SIG-M5 treated with dmso at 0.1 percent for 504 hours (cell line): Measurements from ENCODE around the gene PPP1R27.

ENCODE experiments used
- DNase-seq: peaks from one replicate; lab custom pipeline; 2025; ENCODE audit not compliant: unreplicated experiment; lab: John Stamatoyannopoulos, UW

The PPP1R27 gene, protein sequence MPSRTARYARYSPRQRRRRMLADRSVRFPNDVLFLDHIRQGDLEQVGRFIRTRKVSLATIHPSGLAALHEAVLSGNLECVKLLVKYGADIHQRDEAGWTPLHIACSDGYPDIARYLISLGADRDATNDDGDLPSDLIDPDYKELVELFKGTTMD

DNA sequence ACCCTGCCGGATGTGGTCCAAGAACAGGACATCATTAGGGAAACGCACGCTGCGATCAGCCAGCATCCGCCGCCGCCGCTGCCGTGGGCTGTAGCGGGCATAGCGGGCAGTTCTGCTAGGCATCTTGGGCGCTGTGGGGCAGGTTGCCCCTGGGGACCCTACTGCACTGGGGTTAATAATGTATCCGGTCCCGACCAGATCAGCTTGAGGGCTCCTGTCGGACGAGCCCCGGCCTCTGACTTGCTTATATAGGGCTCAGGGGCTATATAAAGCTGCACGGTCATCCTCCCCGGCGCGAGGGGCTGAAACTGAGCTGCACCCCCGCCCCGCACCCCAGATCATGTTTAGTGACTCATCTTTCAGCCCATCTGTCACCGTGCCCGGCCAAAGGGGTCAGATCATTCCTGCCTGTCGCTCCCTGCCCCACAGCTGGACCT lies at the start of gene PPP1R27:
PPP1R27 (minus strand) TSS at position 220 of the 437 bp plus-strand sequence; CDS start at position 123, 97 bp downstream.
- peak; percentile 84 for DNase-seq

DNA sequence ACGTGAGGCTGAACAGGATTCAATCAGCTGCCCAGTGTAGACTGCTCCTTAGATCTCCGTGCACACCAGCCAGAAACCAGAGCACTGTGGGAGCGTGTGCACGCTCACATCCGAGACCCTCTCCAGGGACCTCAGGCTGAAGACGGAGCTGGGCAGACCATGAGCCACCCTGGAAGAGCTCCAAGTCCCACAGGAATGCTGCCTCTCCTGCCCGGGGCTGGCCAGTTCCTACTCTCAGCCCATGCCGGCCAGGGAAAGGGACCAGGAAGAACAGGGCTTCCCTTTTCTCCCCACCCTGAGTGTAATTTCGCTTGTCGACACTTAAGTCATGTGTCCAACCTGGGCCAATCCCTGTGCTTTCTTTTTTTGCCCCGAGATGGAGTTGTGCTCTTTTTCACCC lies 49.7 kb upstream of the PPP1R27 start:
- DNase-seq = no peak

DNA sequence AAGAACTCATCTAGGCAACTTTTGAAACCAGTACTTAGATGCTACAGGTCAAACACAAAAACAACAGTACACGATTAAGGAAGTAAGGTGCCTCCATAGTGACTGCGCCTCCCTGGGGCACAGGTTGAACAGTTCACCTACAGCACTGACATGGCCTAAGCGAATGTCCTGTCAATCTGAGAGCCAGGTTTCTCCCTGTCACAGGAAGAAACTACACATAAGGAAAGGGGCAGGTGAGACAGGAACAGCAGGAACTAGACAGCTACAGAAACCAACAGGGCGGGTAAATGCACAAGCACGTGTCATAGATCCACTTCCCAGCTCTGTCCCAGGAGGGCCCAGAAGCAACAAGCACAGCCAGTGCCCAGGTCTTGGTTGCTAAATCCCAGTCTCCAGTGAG lies 44.3 kb upstream of the PPP1R27 start:
- DNase-seq = no peak

DNA sequence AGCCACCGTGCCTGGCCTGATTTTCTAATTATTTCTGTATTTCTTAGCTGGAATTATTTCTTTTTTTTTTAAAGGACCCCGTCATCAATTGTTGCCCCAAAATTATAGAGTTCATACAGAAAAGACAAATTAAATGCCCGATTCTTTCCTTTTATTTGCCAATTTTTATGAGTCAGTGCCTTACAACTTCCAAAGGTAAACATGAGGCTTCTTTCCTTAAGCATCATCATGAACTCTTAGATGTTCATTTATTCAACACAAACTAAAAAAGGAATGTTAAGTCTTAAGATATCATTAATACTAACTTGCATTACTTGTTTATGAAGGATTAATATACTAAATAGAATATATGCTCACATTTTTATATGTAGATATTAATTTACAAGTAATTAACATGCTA lies 43.4 kb upstream of the PPP1R27 start:
- no peak for DNase-seq

DNA sequence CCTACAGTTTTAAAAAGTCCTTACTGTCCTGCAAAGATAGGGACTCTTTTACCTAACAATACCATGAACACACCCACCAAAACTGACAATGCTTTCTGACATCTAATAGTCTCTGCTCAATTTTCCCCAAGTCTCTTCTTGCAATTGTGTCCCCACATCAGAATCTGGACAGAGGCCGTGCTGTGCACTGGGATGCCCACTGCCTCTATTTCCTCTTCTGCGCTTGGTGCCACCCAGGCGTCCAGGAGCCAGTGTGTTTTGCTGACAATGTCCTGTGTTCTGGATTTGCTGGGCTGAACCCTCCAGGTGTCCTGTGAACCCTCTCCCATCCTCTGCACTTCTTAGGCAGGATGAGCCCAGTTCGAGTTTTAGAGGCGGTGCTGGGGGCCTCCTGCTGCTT lies 42.7 kb upstream of the PPP1R27 start:
- DNase-seq = no peak

DNA sequence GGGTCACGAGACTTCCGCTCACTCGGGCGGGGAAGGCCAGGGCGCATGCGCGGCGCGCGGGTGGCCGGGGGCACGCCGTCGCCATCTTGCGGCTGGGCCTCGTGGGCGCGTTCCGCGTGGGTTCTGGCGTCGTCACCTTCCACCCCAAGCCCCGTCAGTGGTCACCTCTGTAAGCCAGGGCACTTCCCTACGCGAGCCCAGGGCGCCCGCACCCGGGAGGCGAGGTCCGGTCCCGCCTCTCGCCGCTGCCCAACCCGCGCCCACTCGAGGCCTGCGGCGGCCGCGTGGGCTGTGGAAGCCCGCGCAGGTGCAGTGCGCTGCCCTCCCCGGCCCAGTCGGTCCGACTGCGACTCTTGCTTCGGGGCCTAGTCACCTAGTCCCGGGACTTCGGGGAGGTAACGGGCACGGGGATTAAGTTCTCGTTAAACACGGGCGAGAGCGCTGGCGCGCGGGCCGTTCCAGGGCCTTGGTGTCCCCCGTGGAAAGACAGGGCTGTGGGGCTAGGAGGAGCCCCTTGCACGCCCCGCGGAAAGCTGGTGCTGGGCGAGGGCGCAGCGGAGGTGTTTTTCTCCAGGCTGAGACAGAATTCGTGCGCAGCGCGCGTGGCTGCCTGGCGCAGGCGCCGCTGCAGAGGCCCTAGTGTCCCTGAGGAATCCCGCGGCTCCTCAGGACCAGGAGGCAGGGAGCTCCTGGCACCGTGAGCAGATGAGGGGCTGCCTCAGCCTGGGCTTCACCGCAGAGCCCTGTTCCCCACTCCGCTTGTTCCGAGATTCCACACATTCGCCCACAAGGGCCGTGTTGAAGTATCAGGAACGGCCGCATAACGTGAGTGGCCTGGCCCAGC lies 36.8 kb upstream of the PPP1R27 start:
- DNase-seq = peak; percentile 88

DNA sequence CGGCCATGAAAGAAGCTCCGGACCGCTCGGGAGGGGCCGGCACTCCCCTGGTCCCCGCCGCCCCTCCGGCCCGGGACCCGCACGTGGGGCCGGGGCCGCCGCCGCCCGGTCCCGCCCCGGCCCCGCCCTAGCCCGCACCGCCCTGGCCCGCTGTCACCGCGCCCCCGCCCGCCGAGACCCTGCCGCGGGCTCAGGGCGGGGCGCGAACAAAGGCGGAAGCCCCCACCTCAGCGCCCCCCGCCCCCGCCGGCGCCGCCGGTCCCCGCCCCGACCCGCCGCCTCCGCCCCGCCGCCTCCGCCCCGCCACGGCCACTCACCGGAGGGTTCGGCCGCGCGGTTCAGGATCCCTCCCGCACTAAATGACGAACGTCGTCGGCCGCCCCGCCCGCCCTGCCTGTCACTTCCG lies 36.1 kb upstream of the PPP1R27 start, which contains the start of gene ARHGDIA:
ARHGDIA (minus strand) TSS at position 357 of the 406 bp plus-strand sequence. CDS start 1,407 bp downstream, outside the sequence.
- DNase-seq = no peak

DNA sequence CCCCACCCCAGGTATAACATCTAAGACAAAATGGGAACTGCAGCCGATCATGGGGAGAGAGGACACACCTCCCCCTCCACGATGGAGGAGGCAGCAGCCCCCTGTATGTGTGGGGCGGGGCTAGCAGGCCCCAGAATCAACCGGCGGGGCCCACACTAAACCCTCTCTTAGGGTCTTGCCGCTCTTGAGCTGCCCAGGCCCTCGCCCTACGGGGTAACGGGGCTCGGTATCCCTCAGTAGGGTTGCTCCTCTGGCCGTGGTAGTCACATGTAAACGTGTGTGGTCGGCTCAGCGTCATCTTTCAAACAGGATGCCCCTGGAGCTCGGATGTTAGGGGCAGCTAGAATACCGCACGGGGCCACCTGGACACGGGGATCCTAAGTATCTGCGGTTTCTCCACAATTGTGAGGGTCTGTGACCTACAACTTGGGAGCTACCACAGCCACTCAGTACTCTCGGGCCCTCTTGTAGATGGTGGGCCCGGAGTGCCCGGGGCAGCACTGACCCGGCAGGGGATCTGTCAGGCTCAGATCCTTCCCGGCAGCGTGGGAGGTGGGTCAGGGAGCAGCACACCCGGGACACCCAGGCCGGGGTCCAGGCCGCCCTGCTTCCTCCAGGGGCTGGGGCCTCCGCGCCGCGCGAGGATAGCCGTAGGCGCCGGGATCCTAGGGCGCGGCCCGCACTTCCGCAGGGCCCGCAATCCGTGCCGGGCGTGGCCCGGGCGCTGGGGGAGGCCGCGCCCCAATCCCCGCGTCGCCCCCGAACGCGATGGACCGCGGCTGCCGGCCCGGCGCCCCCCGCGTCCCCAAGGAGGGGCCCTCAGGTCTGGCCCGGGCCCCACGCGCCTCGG lies 35.5 kb upstream of the PPP1R27 start:
- peak; percentile 51 for DNase-seq

DNA sequence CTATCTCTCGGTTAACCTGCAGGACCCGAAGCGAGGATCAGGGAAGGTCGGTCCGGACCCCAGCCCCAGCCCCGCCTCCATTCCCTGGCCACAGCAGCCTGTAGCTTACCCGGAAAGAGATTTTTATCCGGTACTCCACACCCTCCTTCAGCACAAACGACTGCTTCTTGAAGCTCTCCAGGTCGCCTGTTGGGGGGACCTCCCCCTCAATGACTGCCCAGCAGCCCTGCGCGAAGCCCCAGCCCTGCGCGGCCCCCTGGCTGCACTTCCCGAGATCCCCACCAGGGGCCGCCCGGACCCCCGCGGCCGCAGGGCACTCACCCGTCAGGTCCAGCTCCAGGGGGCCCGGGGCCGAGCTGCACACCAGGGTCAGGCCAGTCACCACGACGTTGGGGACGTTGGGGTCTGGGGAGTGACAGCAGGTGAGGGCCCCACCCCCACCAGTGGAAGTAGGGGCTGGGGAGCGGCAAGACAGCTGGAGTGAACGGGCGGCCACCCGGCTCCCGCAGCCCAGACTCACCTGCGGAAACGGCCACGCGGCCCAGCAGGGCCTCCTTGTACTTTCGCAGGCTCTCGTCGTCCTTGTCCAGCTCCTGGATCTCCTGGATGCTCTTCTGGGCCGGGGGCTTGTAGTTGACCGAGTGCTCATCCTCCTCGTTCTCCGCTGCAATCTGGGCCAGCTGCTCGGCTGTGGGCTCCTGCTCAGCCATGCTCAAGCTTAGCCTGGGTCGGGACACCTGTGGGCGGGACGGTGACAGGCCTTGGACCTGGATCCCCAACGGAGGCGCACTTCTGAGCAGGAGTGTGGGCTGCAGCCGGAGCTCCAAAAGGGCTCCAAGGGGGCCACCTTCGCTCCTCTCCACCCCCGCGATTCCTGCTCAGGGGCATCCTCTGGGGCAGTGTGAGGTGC lies 34.6 kb upstream of the PPP1R27 start:
- no peak for DNase-seq

DNA sequence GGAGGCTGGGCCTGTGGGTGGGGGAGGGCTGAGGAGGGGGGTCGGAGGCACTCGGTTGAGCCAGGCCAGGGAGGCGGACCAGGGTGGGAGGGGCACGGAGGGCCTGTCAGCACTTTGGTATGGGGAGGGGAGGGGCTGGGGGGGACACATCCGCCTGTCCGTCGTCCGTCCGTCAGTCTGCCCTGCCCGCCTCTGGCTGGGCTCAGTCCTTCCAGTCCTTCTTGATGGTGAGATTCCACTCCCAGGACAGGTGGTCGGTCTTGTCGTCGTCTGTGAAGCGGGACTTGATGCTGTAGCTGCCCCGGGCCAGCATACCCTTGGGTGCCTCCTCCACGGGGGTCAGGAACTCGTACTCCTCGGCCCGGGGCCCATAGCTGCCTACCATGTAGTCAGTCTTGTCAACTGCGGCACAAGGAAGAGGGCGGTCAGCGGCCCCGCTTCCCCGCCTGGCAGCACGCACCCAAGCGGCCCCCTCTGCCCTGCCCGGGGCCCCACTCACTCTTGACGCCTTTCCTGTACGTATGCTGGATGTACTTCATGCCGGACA lies 33.9 kb upstream of the PPP1R27 start:
- no peak for DNase-seq

DNA sequence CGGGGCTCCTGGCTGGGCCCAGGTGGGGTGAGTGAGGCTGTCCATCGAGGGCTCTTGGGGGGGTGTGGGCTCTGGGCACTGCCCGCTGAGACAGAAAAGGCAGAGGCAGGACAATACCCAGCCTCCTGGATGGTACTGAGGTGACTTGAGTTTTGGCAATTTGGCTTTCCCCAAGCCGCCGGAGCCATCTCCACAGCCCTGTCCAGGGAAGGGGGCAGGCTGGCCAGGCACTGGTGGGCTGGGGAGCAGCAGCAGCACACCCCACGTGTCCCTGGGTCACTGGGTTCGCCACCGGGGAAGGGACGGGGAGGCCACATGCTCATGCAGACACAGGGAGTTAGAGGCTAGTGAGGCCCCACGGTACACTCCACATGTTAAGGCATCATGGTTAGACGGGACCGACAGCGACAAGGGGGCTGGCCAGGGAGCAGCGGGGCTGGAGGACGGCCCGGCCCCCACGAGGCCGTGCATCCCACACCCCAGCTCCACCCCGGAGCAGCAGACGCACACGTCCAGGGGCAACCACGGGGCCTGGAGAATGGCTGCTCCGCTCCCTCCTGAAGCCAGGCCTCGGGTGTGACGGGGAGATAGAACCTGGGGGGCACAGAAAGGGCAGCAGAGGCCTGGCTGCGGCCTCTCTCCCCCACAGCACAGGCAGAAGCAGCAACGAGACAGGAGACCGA lies 33.3 kb upstream of the PPP1R27 start:
- no peak for DNase-seq

DNA sequence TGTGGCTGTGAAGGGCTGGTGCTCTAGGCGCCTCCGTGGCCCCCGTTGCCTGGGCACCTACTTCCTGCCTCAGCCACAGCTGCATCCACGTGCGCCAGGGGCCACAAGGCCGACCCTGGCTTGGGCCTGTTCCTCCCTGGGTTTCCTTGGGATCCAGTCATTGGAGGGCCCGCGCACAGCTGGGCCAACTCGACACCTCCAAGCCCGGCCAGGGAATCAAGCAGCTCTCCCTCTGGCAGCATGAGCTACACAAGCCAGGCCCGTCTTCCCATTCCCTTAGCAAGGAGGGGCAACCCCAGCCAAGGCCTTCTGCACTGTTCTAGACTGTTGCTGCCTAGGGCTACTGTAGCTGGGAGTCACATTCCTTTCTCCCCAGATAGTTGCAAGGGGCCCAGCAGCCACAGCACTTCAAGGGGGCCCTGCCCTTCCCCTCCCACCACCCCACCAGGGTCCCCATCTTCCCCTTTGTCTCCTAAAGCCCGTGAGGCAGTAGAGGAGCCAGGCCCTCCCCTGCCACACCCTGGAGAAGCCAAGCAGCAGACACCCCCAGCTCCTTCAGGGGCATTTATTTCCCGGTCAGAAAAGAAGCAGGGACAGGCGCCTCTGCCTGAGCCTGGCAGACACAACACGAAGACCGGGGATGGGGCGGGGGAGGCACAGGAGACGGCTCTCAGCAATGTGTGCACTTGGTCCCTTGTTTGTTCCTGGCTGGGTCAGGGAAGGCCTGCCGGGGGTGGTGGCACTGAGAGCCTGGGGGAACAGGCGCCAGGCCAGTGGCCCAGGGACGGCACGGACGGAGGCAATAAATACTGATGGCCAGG lies 32.5 kb upstream of the PPP1R27 start:
- peak; percentile 72 for DNase-seq

DNA sequence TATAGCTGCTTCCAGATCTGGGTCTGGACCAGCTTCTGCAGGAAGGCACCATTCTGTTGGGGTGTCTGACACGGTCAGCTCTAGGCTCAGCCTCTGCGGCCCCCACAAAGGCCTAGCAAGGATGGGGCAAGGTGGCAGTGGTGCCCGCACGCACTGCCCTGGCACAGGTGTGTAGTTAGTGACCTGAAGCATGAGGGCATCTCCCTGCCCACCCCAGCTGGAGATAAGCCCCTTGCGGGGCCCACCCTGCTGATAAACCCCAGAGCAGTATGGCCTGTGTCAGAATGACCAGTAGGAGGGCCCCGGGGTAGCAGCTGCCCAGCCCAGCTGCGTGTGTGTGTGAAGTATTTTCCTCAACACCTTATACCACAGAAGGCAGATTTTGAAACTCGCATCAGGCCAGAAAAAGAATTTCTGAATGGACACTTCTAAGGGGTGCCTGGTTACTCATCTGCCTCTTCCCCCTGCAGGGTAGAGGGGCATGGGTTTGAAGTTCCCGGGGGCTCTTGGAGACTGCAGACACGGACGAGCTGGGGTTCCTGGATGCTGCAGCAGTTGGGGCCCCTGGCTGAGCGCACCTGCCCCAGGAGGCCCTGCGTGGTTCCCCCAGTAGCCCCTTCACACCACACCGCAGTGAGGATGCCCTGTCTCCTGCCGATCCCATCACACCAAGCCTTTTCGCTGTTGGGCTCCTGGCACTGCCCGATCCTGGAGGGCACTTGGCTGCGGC lies 31.8 kb upstream of the PPP1R27 start:
- DNase-seq = no peak

DNA sequence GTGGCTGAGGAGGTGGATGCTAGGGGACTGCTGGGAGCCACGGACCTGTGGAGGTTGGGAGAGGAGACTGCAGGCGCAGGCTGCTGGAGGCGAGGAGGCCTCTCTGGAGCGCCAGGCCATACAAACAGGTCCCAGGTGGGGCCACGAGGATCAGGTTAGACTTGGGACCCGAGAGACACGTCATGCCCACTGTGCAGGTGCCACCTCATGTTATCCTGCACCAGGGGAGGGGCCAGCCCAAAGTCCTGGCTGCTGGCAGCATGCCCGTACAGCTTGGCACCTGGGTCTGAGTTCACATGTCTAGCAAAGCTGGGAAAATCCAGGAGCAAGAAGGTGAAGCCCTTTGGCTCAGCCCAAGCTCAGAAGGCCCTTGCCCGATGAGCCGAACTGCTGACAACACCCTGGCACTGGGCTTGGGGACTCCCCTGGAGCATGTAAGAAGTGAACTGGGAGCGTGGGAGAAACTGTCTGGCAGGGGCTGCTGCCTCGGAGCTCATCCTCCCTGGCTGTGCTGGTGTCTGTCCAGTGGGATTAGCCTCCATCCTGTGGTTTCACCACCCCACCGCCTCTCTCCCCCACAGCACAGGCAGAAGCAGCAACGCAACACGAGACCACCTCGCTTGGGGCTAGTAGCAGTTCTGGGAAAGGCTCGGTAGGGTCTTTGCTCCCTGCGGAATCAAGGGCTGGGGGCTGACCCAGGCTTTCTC lies 31.0 kb upstream of the PPP1R27 start:
- no peak for DNase-seq

DNA sequence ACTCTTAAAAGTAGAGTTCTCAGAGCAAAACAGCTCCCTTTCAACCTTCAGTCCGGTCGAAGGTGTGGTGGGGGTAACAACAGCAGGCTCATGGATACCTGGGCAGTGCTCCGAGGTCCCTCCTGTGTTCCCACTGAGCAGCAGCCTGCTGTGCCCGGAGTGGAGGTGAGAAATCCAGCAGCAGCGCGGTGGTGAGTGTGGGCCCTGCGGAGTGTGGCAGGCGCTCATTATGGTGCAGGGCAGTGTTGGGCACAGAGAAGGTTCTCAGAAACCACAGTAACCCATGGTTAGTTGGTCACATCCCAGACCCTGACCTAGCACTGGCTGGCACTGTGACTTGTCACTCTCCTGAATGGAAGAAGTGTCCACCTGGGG lies 30.5 kb upstream of the PPP1R27 start:
- no peak for DNase-seq

DNA sequence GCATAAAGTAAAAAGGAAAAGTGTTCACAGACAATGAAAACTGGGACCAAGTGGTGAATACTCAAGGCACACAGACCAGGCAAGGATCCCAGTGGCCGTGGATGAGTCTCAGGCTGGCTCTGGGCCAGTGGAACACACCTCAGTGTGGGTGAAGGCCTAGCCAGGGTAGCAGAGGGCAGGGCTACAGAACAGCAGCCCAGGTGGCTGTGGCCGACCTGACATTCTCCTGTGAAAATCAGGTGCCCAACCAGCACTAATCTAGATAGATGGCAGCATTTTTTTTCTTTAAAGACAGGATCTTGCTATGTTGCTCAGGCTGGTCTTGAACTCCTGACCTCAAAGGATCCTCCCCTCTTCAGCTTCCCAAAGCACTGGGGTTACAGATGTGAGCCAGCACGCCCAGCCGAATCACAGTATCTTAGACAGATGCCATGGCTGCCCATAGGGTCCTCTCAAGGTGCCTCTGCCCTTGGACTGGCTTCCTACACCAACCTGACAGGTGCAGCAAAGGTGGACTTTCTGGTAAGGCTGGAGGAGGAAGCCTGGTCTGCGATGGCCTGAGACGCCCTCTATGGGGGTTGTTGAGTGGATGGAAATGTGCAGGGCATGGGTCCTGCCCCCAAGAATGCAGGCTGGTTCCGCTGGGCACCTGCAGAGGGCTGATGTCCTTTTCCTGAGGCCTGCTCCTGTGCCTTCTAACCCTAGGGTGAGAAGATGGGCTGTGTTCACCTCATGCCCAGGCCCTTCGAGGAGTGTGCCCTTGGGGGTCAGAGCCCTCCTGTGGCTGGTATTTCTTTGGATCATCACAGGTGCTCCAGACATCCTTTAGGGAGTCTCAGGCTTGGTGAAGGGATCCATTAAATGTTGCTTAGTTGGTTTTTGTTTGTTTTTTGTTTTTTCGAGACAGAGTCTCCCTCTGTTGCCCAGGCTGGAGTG lies 29.3 kb upstream of the PPP1R27 start:
- no peak for DNase-seq
